Fibroblast of upper back skin (primary cell): Measurements from ENCODE around the gene ATF7IP2.
"Not testable (repeated sequence)": the region's sequence is repeated elsewhere in the genome, so short reads cannot be mapped to it uniquely, and the experiment has no call there.

Experiments used
- DNase-seq: peaks from one replicate; pipeline ENCODE4 v3.0.0-alpha.2; 2013

Gene ATF7IP2

DNA sequence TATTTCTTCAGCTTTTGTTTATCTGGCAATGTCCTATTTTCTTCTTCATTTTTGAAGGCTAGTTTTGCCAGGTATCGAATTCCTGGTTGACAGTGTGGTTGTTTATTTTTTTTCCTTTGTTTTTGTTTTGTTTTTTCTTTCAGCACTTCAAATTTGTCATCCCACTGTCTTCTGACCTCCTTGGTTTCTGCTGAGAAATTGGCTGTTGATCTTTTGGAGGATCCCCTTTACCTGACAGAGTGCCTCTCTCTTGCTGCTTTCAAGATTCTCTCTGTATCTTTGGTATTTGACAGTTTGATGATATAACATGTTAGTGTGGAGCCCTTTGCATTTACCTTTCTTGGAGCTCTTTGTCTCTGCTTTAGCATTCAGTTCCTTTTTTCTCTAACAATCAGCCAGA, 9.6 kb upstream of the ATF7IP2 start:
- no peak for DNase-seq

GRCh38 chr16:10383626-10384025, 2.2 kb upstream of the ATF7IP2 start:
- no peak for DNase-seq

DNA sequence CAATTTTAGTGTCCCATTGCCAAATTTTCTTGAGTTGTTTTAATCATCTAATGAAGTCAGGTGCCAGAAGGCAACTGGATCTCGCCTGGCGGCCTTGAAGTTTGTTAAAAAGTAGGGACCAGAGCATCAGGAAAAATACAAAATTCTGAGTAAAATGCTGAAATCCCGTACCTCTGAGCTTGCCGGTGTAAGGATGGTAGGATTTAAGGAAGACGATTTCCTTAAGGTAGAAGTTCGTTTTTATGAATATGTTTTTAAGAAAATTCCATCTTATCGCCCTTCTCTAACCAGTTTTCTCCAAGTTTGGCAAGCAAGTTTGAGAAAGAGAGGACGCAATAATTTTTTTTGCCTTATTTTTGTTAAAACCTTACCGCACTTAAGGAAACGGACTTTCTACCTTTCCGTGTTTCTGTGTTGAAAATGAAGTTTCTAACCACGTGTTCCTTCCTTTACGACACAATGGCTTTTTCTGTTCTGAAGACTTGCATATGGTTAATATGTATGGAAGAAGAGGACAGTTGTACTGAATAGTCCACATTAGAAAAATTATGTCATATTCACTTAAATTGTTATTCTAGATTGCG, 748 bp downstream of the ATF7IP2 start:
- DNase-seq = peak; percentile 4

GRCh38 chr16:10387188-10387617, 1.3 kb downstream of the ATF7IP2 start:
- DNase-seq = no peak

DNA sequence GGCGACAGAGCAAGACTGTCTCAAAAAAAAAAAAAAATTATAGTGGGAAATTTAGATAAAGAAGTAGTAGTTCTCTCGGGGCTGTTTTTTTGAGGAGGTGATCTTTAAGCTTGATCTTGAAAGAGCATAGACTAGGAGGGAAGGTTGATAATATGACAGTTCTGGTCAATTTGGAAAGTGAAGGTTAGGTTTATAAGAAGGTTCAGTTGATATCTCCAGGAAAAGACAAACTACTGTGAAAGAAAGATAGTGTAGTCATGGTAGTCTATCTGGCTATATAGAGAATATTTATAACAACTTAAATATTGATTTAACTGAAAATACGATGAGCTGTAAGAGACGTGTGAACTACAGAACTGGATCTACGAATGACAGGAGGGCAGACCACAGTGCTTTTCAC, 3.1 kb downstream of the ATF7IP2 start:
- no peak for DNase-seq

- no peak for DNase-seq
Measured at GRCh38 chr16:10390330-10390729, 4.5 kb downstream of the ATF7IP2 start.

DNA sequence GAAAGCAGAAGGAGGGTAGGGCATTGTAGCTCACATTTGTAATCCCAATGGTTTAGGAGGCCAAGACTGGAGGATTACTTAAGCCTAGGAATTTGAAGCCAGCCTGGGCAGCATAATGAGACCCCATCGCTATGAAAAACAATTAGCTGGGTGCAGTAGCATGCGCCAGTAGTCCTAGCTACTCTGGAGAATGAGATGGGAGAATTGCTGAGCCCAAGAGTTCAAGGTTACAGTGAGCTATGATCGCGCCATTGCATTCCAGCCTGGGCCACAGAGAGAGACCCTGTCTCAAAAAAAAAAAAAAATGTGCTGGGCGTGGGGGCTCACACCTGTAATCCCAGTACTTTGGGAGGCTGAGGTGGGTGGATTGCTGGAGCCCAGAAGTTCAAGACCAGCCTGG, 5.0 kb downstream of the ATF7IP2 start:
- DNase-seq = no peak

- no peak for DNase-seq
Measured at GRCh38 chr16:10391339-10391738, 5.5 kb downstream of the ATF7IP2 start.

DNA sequence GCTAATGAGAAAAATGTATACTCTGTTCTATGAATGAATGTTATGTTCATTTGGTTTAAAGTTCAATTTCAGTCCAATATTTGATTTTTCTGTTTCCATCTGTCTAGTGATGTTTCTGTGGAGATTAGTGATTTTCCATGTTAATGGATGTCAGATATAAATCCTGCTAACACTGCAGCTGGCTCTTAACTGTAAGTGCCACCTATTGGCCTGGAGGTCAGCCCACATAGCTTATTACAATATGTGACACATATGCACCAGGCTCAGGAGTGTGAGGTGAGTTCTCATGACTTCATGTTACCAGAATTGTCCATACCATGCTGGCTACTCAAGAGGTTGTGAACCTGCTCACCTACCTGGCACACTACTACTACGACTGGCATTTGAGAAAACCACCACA, 17.1 kb downstream of the ATF7IP2 start:
- no peak for DNase-seq

GRCh38 chr16:10405386-10405939, 19.6 kb downstream of the ATF7IP2 start:
- peak; percentile 8 for DNase-seq

DNA sequence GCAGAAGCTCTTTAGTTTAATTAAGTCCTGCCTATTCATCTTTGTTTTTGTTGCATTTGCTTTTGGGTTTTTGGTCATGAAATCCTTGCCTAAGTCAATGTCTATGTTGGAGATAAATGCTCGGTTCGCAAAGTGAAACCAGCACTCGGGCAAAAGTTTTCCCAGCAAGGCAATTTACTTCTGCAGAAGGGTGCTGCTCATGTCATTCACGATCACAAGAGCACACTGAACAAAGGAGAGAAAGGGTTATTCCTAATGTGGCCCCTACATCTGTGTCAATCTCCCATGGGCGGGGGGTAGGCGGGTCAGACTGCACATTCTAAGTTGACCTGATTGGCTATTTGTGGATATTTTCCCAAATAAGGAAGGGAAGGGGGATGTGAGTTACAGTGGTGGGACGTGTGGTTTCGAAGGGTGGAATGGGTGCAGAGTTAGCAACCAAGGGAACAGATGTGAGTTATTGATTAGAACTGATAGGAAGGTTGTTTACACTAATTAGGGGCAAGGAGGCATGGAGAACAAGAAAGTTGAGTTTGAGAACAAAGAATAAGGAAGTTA, 23.0 kb downstream of the ATF7IP2 start:
- DNase-seq = no peak

GRCh38 chr16:10409713-10410112, 23.9 kb downstream of the ATF7IP2 start:
- DNase-seq = not testable (repeated sequence)

DNA sequence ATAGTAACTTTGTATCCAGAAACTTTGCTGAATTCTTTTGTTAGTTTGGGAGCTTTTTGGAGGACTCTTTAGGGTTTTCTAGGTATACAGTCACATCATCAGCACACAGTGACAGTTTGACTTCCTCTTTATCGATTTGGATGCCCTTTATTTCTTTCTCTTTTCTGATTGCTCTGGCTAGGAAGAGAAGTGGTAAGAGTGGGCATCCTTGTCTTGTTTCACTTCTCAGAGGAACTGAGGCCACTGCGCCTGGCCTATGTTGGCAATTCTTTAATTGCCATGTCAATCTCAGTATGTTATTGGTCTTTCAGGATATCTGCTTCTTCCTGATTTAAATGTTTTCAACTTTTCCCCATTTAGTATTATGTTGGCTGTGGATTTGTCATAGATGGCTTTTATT, 24.6 kb downstream of the ATF7IP2 start:
- DNase-seq = no peak

DNA sequence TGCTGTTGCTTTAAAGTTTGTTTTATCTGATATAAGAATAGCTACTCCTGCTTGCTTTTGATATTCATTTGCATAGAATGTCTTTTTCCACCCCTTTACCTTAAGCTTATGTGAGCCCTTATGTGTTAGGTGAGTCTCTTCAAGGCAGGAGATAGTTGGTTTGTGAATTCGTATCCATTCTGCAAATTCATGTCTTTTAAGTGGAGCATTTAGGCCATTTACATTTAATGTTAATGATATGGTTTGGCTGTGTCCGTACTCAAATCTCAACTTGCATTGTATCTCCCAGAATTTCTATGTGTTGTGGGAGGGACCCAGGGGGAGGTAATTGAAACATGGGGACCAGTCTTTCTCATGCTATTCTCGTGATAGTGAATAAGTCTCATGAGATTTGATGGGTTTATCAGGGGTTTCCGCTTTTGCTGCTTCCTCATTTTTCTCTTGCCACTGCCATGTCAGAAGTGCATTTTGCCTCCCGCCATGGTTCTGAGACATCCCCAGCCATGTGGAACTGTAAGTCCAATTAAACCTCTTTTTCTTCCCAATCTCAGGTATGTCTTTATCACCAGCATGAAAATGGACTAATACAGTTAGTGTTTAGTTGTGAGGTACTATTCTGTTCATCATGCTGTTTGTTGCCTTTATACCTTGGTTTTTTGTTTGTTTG, 27.2 kb downstream of the ATF7IP2 start:
- no peak for DNase-seq

- DNase-seq = not testable (repeated sequence)
Measured at GRCh38 chr16:10418204-10418603, 32.3 kb downstream of the ATF7IP2 start.

DNA sequence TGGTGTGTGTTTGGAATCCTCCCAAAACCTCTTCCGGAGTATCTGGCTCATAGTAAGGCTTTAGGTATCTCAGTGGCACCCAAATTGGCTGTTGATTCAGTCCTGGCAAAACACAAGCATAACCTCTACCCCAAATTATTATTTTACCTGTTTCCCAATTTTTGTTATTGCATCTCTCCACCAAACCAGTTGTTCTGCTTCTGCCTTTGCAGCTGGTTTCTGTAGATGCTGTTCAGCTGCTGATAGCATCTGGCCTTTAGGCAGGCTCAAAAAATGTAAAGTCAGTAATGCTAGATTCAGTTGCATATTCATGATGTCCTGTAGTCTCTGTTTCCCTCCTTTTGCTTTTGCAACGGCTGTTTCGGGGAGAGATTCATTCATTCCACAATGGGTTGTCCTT, 33.8 kb downstream of the ATF7IP2 start:
- no peak for DNase-seq

GRCh38 chr16:10421596-10421995, 35.7 kb downstream of the ATF7IP2 start:
- no peak for DNase-seq

- DNase-seq = no peak
Measured at GRCh38 chr16:10428433-10429168, 42.7 kb downstream of the ATF7IP2 start.

DNA sequence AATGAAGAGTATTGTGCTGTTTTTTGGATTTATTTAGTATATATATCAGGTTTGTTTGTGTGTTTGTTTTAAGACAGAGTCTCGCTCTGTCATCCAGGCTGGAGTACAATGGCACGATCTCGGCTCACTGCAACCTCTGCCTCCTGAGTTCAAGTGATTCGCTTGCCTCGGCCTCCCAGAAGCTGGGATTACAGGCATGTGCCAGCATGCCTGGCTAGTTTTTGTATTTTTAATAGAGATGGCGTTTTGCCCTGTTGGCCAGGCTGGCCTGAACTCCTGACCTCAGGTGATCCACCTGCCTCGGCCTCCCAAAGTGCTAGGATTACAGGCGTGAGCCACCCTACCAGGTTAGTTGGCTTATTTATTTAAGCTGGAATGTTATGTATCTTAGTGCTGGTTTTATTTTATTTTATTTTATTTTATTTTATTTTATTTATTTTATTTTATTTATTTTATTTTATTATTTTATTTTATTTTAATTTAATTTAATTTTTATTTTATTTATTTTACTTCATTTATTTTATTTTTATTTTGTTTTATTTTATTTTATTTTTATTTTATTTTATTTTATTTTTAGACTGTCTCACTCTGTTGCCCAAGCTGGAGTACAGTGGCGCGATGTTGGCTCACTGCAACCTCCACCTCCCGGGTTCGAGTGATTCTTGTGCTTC, 43.6 kb downstream of the ATF7IP2 start:
- DNase-seq = not testable (repeated sequence)

GRCh38 chr16:10441726-10442125, 55.9 kb downstream of the ATF7IP2 start:
- no peak for DNase-seq

- DNase-seq = no peak
Measured at GRCh38 chr16:10447289-10447688, 61.4 kb downstream of the ATF7IP2 start.

- DNase-seq = not testable (repeated sequence)
Measured at GRCh38 chr16:10452208-10453158, 66.6 kb downstream of the ATF7IP2 start.
